HG03558 (cell line): ENCODE data around the gene NVL.

Source experiments
- ATAC-seq: cut with Tn5 transposase; IDR thresholded peaks from one replicate; pipeline ENCODE4 v1.9.1; 2021; ENCODE audit warnings: moderate number of reproducible peaks; ENCODE audit not compliant: unreplicated experiment; ENCODE audit errors: extremely low read depth

The NVL gene

DNA sequence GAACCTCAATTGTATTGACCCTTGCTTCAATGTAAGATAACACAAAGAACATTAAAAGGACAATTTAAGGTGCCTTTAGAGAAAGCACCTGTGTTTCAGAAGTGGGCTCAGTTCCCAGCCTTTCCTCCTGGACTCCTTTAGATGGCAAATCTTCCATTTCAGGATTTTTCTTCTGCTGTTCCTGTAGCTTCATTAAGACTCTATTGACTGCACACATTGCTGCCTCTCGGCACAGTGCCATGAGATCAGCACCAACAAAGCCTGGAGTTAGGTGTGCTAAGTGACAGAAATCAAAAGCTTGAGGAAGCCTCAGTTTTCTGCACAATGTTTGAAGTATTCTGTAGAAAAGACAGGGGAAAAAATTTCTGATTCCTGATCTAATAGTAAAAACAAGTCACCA is 40.6 kb downstream of the NVL start:
- no peak for ATAC-seq

DNA sequence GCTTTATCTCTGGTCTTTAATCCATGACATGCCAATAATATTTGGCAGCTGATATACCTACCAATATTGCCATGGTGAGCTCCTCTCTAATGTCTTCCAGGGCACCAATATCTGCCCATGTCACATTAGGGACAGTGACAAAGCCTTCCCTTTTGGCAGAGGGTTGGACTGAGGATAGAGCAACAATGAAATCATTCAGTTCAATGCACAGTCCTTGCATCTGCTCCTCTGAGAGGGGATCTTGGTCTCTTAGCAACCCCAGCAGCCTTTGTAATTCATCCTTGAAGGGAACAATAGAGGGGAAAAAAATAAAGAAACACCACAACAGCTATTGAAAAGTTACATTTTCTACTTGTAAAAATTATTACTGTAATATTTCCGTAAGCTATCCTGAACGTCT is 42.3 kb downstream of the NVL start:
- ATAC-seq, result no peak

DNA sequence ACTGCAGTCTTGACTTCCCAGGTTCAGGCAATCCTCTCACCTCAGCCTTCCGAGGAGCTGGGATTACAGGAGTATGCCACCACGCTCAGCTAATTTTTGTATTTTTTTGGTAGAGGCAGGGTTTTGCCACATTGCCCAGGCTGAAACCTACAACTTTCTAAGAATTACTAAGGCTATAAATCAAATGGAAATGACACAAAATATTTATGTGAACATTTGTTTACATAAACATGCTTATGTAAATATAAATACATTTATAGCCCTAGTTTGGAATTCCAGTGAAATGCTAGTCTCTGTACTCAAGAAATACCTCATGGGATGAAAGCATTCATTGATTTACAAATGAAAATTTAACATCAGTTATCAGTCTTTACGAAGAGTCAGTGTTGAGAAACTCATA is 47.8 kb downstream of the NVL start:
- no peak for ATAC-seq

DNA sequence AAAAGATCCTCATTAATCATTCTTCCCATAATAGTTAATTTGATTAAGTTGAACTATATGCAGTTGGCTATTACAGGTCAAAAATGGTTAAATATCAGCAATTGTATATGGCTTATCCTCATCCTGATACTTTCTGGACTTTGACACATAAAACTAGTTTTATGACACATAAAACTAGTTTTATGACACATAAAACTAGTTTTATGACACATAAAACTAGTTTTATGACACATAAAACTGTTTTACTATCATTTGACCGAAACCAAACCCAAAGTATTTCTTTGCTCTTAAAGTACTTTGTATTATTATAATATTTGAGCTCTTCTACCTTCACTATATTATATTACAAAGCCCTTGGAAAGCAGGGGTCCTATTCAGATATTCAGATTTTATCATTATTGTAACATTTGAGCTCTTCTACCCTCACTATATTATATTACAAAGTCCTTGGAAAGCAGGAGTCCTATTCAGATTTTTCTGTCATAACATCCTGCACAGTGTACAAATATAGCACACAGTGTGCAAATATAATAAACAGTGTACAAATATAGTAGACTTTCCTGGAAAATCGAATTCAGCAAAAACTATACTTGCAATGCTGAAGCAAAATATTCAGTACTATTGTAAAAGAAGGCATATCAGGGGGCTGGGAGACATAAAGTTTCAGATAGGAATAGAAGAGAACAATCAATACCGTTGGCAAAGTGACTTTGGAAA is 53.0 kb downstream of the NVL start:
- ATAC-seq, result no peak

DNA sequence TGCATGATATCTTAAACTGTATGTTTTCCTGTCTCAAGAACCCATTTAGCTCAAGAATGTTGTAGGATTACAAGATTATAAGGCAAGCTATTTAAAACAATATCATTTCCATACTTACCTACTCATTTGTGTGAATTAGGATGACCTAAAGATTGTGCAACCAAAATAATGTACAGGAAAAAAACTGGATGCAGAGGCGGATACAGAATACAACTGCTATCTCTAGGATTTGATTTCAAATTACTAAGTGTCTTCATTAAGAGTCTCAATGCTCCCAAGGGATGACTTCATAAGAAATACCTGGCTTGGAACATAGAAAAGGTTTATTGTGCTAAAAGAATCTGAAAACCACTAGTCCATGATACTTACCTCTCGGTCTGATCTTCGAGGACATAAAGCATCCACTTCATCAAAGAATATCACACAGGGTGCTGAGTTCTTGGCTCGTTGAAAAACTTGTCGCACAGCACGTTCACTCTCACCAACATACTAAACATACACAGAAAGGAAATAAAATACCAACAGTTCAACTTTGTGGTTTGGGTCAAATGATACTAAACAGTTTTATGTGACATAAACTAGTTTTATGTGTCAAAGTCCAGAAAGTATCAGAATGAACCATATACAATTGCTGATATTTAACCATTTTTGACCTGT is 54.9 kb downstream of the NVL start:
- ATAC-seq, result no peak

DNA sequence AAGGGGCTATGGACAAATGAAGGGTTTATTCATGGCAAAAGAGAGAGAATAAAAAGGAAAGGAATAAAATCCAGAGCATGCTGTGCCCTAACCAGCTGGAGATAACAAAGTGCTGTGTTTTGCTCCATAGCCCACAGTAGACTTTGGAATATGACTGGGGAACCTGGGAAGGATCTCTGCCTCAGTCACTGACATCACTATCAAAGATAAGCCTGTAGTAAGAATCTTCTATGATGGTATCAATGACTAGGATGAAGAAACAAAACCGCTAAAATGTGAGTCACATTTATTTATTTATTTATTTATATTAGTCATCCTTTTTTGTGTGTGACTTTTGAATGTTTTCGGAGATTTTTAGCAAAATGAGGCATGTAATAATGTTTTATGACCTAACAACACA is 56.3 kb downstream of the NVL start:
- ATAC-seq, result no peak

DNA sequence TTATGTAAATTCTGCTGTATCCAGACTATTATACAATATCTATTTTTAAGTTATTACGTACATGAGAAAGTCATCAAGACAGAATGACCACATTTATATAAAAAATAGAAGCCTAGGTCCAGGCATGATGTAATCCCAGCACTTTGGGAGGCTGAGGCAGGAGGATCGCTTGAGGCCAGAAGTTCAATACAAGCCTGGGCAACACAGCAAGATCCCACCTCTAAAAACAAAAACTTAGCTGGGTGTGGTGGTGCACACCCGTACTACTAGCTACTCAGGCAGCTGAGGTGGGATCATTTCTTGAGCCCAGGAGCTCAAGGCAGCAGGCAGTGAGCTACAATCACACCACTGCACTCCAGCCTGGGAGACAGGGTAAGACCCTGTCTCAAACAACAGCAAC is 58.9 kb downstream of the NVL start:
- no peak for ATAC-seq

DNA sequence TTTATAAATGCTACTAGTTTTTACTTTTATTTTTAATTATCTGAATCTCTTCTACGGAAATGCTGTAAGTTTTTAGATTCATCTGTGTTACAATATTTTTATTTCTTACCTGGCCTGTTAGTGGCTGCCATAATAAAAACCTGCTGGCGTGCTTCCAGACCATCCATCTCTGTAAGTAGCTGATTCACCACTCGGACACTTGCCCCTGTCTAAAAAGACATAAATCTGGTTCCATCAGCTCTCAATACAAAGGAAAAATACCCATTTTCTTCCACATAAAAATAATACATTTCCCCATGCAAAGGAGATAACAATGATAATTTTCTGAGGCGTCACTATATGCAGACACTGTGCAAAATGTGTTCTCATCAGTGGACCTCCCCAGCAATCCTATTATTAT is 62.0 kb downstream of the NVL start:
- no peak for ATAC-seq

DNA sequence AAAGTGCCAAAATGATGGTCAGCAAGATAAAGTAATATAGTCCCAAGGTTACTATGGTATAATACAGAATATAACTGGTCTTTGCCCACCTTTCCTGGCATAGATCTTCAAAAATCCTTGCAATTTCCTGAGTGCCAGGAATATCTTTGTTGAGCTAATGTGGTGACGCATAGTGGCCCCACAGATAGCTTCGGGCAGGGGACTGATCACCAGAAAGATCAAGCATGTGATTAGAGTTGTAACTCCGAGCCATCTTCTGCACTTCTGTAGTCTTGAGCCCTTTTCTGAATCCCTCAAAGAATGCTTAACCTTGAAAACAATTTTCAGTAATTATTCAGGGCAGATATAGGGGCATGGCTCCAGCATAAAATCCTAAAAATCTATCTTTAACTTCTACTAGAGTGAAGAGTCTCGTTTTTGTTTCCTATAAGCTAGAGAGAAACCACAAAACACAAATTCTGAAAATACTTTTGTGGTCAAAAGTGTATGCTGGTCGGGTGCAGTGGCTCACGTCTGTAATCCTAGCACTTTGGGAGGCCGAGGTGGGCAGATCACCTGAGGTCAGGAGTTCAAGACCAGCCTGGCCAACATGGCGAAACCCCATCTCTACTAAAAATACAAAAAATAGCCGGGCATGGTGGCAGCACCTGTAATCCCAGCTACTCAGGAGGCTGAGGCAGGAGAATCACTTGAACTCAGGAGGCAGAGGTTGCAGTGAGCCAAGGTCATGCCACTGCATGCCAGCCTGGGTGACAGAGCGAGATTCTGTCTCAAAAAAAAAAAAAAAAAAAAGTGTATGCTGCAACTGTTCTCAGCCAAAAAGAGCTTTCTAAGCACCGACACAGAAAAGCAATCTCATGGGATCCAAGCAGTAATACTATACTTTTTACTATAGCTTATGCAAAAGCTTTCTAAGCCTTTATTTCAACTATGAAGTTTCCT is 62.8 kb downstream of the NVL start:
- ATAC-seq, result no peak

DNA sequence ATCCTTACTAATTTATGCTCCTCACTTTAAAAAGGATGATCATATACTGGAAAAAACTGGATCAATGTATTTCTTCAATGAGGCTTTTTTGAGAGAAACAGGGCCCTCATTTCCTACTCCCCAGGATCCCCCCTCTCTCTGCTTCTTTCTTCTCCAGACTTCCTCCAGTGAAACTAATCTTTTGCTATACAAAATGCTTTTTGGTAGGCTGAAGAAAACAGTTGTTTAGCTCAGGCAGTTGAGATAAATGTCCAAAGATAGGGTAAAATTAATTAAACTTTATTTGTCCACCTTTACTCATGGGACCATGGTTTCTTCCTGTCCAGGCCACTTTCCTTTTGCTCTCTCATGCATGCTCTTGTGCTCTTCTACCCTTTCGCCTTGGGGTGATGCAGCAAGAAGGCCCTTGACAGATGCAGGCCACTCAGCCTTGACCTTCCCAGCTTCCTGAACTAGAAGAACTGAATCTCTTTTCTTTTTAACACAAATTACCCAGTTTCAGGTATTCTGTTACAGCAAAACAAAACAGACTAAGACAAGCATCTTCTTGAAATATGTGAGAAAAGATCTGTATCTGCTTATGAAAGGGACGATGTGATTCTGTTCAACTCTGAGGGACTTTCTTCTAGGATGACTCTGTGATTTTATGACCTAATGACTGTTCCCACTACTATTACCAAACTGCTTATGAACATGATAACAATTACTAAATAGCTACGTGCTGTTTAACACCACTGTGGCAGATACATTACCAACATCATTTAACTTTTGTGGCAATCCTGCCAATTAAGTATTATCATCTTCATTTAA is 63.7 kb downstream of the NVL start:
- peak; percentile 55 for ATAC-seq

DNA sequence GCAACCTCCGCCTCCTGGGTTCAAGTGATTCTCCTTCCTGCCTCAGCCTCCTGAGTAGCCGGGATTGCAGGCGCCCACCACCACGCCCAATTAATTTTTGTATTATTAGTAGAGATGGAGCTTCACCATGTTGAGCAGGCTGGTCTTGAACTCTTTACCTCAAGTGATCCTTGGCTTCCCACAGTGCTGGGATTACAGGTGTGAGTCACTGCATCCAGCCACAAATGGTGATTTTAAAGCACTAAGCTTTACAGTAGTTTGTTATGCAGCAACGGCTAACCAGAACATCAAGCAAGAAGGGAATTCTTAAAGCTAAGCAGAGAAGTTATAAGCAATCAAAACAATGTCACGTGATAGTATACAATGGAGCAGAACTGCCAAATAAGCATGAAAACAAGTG is 65.7 kb downstream of the NVL start:
- no peak for ATAC-seq

DNA sequence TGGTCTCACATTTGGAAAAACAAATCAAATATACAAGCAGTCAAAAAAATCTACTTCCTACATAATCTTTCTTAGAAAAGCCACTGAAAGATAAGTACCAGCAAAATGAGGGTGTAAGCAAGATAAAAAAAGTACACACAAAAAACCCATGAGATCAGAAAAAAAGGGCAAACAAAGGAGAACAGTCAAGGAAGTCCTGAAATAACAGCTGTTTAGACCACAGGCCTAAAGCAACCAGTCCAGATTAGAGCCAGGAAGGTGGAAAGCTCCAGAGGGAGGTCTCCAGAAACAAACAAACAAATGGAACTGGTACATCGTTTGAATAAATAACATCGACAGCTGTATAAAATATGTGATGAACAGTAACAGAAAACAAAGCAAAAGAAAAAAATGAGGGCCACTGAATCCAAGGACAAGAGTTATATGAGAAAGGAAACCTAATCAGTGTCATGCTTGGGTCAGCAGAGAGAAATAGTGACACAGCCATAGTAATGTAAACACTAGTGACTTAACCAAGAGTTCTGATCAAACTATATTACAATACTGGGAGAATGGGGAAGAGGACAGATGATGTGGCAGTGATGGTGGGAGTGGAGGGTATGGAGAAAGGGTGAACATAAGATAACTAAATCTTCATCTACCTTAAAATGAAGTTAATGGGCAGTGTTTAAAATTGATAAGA is 67.5 kb downstream of the NVL start:
- ATAC-seq, result no peak

DNA sequence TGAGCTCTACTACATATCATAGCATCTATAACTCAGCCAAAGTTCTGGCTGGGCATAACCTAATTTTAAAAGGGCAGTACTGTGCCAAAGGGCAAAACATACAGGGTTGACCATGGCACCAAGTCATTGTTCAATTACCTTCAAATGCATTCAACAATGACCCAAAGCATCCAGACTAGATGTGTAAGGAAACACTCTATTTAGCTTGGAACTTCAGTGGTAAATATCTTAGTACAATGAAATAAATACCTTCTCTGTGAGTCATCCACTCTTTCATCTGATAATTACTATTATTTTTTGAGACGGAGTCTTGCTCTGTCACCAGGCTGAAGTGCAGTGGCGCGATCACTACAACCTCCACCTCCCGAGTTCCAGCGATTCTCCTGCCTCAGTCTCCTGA is 70.0 kb downstream of the NVL start:
- no peak for ATAC-seq

DNA sequence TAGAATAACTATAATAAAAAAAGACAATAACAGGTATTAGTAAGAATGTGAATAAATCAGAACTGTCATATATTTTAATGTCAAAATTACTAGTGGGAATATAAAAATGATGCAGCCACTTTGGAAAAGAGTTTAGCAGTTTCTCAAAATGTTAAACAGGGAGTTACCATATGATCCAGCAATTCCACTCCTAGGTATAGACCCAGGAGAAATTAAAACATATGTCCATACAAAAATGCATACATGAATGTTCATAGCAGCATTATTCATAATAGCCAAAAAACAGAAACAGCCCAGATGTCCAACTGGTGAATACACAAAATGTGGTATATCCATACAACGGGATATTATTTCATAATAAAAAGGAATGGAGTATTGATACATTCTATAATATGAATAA is 71.6 kb downstream of the NVL start:
- no peak for ATAC-seq

DNA sequence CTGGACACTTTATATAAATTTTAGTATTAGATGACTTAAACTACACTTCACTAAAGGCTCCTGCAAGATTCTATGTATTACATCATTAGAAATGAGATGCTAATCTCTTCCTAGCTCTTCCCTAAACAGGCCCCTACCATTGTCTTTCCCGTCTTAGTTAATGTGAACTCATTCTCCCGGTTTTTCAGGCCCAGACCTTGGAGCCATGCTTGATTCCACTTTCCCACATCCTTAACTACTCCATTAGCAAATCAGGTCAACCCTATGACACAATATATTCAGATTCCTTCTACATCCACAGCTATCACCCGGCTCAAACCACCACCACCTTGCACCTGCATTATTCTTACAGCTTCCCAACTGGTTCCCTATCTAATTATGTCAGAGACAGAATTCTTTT is 73.3 kb downstream of the NVL start:
- no peak for ATAC-seq

DNA sequence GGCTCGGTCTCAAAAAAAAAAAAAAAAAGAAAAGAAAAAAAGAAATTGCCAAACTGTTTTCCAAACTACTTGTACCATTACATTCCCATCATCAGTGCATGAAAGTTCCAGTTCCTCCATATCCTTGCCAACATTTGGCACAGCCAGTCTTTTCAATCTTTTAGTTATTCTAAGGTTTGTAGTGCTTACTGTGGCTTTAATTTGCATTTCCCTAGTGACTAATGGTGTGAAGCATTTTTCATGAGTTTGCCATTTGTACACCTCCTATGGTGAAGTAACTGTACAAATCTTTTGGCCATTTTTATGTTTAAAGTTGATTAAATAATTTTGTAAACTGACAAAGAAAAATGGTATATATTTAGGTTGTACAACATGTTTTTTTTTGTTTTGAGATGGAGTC is 76.3 kb downstream of the NVL start:
- ATAC-seq, result no peak

DNA sequence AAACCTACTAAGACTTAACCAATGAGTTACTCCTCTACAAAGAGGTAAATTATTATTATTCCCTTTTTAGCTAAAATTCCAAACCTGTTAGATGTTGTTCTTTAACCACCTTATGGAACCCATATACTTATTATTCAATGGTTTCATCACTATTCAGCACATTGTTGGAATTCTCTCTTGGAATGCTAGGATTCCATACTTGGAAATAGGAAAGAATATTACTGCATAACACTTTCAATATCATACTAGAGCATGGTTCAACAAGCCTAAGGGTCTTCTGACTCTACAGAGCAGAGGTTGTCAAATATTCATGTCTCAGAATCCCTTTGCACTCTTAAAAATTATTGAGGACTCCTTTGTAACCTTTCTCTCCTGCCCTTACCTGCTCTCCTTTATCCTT is 77.5 kb downstream of the NVL start:
- ATAC-seq, result no peak

DNA sequence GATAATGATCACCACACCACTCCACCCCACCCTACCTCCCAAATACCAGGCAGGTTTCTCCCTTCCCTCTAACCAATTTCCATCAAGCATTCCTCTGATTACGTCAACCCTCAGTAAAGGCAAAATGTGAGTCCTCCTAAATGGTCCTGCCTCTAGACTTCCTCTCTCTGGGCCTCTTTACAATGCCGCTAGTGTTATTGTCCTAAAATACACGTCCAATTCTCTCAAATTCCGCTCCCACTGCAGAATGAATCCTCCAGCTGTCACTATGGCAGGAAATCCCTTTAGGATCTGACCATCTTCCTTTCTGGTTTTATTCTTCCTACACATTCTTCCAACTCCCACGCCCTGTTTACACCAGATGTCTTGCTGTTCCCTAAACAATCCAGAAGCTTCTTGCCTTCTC is 78.2 kb downstream of the NVL start:
- ATAC-seq, result no peak

DNA sequence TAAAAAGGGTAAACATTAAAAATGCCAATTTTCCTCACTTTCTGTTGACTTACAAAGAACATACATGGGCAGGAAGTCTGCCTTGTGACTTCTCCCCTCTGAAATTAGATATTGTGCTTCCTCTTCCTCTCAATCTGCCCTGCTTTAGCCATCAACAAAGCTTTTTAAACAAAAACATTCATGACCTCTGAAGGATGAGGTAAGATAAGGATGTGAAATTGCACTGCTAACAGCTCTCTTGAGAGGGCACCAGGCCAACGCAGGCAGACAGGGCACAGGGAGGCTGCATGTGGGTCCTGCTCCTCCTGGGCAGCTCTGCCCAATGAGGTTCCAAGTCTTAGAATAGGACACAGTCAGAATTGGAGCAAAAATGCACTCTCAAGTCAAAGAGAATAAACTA is 84.8 kb downstream of the NVL start:
- ATAC-seq, result no peak

DNA sequence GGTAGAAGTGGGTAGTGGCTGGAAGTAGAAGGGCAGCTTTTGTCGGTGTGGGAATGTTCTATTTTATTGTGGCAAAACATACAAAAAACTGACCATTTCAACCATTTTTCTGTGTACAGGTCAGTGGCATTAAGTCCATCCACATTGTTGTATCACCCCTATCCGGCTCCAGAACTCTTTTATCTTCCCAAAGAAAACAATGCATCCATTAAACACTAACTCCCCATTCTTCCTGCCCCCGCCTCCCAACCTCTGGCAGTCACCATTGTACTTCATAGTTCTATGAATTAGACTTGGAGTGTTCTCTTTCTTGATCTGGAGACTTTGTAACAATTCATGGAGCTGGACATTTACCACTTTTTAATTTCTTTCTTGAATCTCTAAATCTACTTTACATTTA is 91.2 kb downstream of the NVL start:
- ATAC-seq, result no peak
